ENCODE data around the gene BRSK2.

GRCh38 chr11:1498262-1498661 is 108.5 kb downstream of the BRSK2 start:
- TF ChIP-seq TARDBP (IDR thresholded peaks at IDR 0.05) (no peak), BHLHE40 (IDR thresholded peaks at IDR 0.05; ENCODE audit: borderline replicate concordance) (no peak), SP1 (IDR thresholded peaks at IDR 0.05) (no peak), ARNT (IDR thresholded peaks at IDR 0.05) (no peak), CTBP1 (IDR thresholded peaks at IDR 0.05; ENCODE audit: borderline replicate concordance) (no peak), FOXK2 (IDR thresholded peaks at IDR 0.05) (no peak), SUZ12 (IDR thresholded peaks at IDR 0.05) (no peak), ZNF384 (IDR thresholded peaks at IDR 0.05) (no peak), FOXA1 (IDR thresholded peaks at IDR 0.05) (no peak), PKNOX1 (IDR thresholded peaks at IDR 0.05) (no peak)
